Karpas-422 (cell line): ENCODE results near the gene PRKCQ. TPM values are rescaled to one million over a fixed set of nuclear protein-coding genes. Genes with fewer than 3 reads are reported as not detected.

ENCODE experiments used
- DNase-seq: peaks from one replicate; pipeline ENCODE4 v3.0.0-alpha.2; 2015
- H2AFZ ChIP-seq: fragments of 200-600 bp; sonication (generic); 2 replicates; pipeline ENCODE4 v1.6.1; 2014; ENCODE audit warnings: antibody characterized with exemption, low read length, mixed read lengths
- H3K27ac ChIP-seq: fragments of 200-600 bp; sonication (generic); 2 replicates; pipeline ENCODE4 v1.5.1; 2014; ENCODE audit warnings: mild to moderate bottlenecking, low read length, moderate library complexity
- H3K27me3 ChIP-seq: fragments of 200-600 bp; sonication (generic); 2 replicates; pipeline ENCODE4 v1.6.1; 2014; ENCODE audit warnings: low read length, mixed read lengths
- H3K36me3 ChIP-seq: fragments of 200-600 bp; sonication (generic); 2 replicates; pipeline ENCODE4 v1.6.1; 2014; ENCODE audit warnings: low read length, mixed read lengths; ENCODE audit not compliant: insufficient read depth
- H3K4me1 ChIP-seq: fragments of 200-600 bp; sonication (generic); 2 replicates; pipeline ENCODE4 v1.6.1; 2014; ENCODE audit warnings: mild to moderate bottlenecking, low read length, mixed read lengths
- H3K4me2 ChIP-seq: fragments of 200-600 bp; sonication (generic); 2 replicates; pipeline ENCODE4 v1.6.1; 2014; ENCODE audit warnings: low read length, low read depth, mild to moderate bottlenecking; ENCODE audit not compliant: poor library complexity, severe bottlenecking
- H3K4me3 ChIP-seq: fragments of 200-600 bp; sonication (generic); 2 replicates; pipeline ENCODE4 v1.5.1; 2014; ENCODE audit warnings: mild to moderate bottlenecking, antibody characterized with exemption, low read length, mixed read lengths
- H3K79me2 ChIP-seq: fragments of 200-600 bp; sonication (generic); 2 replicates; pipeline ENCODE4 v1.6.1; 2014; ENCODE audit warnings: mild to moderate bottlenecking, low read length, mixed read lengths
- H3K9ac ChIP-seq: fragments of 200-600 bp; sonication (generic); 2 replicates; pipeline ENCODE4 v1.6.0; 2014; ENCODE audit warnings: low read length
- H3K9me2 ChIP-seq: fragments of 200-600 bp; sonication (generic), shearing (Covaris generic); replicated peaks from 2 replicates; pipeline ENCODE4 v1.6.0; 2014; ENCODE audit warnings: mild to moderate bottlenecking, low read length, moderate library complexity; ENCODE audit not compliant: insufficient read depth
- H3K9me3 ChIP-seq: fragments of 300-700, 200-600 bp; sonication (generic); 2 replicates; pipeline ENCODE4 v1.6.1; 2014; ENCODE audit warnings: low read length, mixed read lengths
- H4K20me1 ChIP-seq: fragments of 200-600 bp; sonication (generic); 2 replicates; pipeline ENCODE4 v1.6.1; 2014; ENCODE audit warnings: mild to moderate bottlenecking, antibody characterized with exemption, low read length, low read depth; ENCODE audit not compliant: insufficient read depth
- total RNA-seq: library from RNA; depleted of rRNA; stranded (reverse); fragments of >200 nt; shearing (Covaris generic); gene quantifications from 2 replicates; pipeline ENCODE4 v1.2.3, GENCODE V29; 2014; ENCODE audit warnings: low replicate concordance

PRKCQ gene
- total RNA-seq, 1 experiment from 2014 or later = not detected

GRCh38 chr10:6399231-6399741, 180.8 kb downstream of the PRKCQ start:
- Histone ChIP-seq H3K27ac (no peak overlapping the region), H3K9me3 (no peaks in the 10 kb centered on the region), H3K4me1 (peaks cover 22% of the 10 kb centered on the region), H3K79me2 (no peaks in the 10 kb centered on the region), H3K9me2 (no peaks in the 10 kb centered on the region), H3K27me3 (no peaks in the 10 kb centered on the region; the same call in 1 of the 2 replicates), H3K9ac (no peak overlapping the region), H3K4me2 (no peak overlapping the region), H4K20me1 (no peaks in the 10 kb centered on the region), H3K36me3 (no peaks in the 10 kb centered on the region), H2AFZ (no peak overlapping the region), H3K4me3 (no peak overlapping the region)
- no peak for DNase-seq

- Histone ChIP-seq H3K4me3 (no peak overlapping the region), H3K27ac (no peak overlapping the region), H3K4me2 (no peak overlapping the region), H4K20me1 (no peaks in the 10 kb centered on the region), H3K9me2 (no peaks in the 10 kb centered on the region), H3K36me3 (no peaks in the 10 kb centered on the region), H3K27me3 (no peaks in the 10 kb centered on the region; the same call in 1 of the 2 replicates), H2AFZ (no peak overlapping the region), H3K4me1 (peaks cover 22% of the 10 kb centered on the region), H3K9me3 (no peaks in the 10 kb centered on the region), H3K9ac (no peak overlapping the region), H3K79me2 (no peaks in the 10 kb centered on the region)
- DNase-seq = no peak
These were observed 181.7 kb downstream of the PRKCQ start for GRCh38 chr10:6398399-6398798.

GRCh38 chr10:6396652-6397051, 183.4 kb downstream of the PRKCQ start:
- H3K79me2 ChIP-seq = no peaks in the 10 kb centered on the region
- H3K27me3 ChIP-seq = no peaks in the 10 kb centered on the region; the same call in 1 of the 2 replicates
- no peak overlapping the region for H3K4me3 ChIP-seq
- H3K9me3 ChIP-seq = no peaks in the 10 kb centered on the region
- H3K4me2 ChIP-seq = no peak overlapping the region
- H4K20me1 ChIP-seq = no peaks in the 10 kb centered on the region
- DNase-seq = peak; percentile 16
- no peak overlapping the region for H3K9ac ChIP-seq
- no peak overlapping the region for H2AFZ ChIP-seq
- H3K4me1 ChIP-seq = peaks cover 21% of the 10 kb centered on the region
- H3K9me2 ChIP-seq = no peaks in the 10 kb centered on the region
- H3K27ac ChIP-seq = no peak overlapping the region
- no peaks in the 10 kb centered on the region for H3K36me3 ChIP-seq

- peak; percentile 21 for DNase-seq
- Histone ChIP-seq H3K4me3 (no peak overlapping the region), H3K79me2 (no peaks in the 10 kb centered on the region), H3K4me2 (no peak overlapping the region), H3K4me1 (peaks cover 17% of the 10 kb centered on the region), H3K9ac (no peak overlapping the region), H3K9me2 (no peaks in the 10 kb centered on the region), H3K27ac (no peak overlapping the region), H3K36me3 (no peaks in the 10 kb centered on the region), H3K27me3 (no peaks in the 10 kb centered on the region; the same call in 1 of the 2 replicates), H2AFZ (no peak overlapping the region), H3K9me3 (no peaks in the 10 kb centered on the region), H4K20me1 (no peaks in the 10 kb centered on the region)
These were observed 183.8 kb downstream of the PRKCQ start for GRCh38 chr10:6396226-6396625.

GRCh38 chr10:6395606-6396005, 184.5 kb downstream of the PRKCQ start:
- Histone ChIP-seq H3K27me3 (no peaks in the 10 kb centered on the region; the same call in 1 of the 2 replicates), H3K79me2 (no peaks in the 10 kb centered on the region), H3K9me3 (no peaks in the 10 kb centered on the region), H2AFZ (no peak overlapping the region), H3K9me2 (no peaks in the 10 kb centered on the region), H3K36me3 (no peaks in the 10 kb centered on the region), H3K4me2 (no peak overlapping the region), H3K27ac (no peak overlapping the region), H3K4me3 (no peak overlapping the region), H3K9ac (no peak overlapping the region), H4K20me1 (no peaks in the 10 kb centered on the region), H3K4me1 (peaks cover 11% of the 10 kb centered on the region)
- DNase-seq = no peak

- no peaks in the 10 kb centered on the region for H3K4me1 ChIP-seq
- no peak overlapping the region for H3K9ac ChIP-seq
- H3K36me3 ChIP-seq = no peaks in the 10 kb centered on the region
- no peak overlapping the region for H3K4me3 ChIP-seq
- H3K79me2 ChIP-seq = no peaks in the 10 kb centered on the region
- H3K27ac ChIP-seq = no peak overlapping the region
- no peak for DNase-seq
- no peak overlapping the region for H3K4me2 ChIP-seq
- H3K9me2 ChIP-seq = no peaks in the 10 kb centered on the region
- H2AFZ ChIP-seq = no peak overlapping the region
- H3K27me3 ChIP-seq = no peaks in the 10 kb centered on the region
- no peaks in the 10 kb centered on the region for H4K20me1 ChIP-seq
- H3K9me3 ChIP-seq = no peaks in the 10 kb centered on the region
These were observed 186.0 kb downstream of the PRKCQ start for GRCh38 chr10:6394084-6394483.

GRCh38 chr10:6393168-6393567, 186.9 kb downstream of the PRKCQ start:
- Histone ChIP-seq H4K20me1 (no peaks in the 10 kb centered on the region), H3K36me3 (no peaks in the 10 kb centered on the region), H3K9me2 (no peaks in the 10 kb centered on the region), H3K79me2 (no peaks in the 10 kb centered on the region), H3K27me3 (no peaks in the 10 kb centered on the region; the same call in 1 of the 2 replicates), H3K4me3 (no peak overlapping the region), H3K9ac (no peak overlapping the region), H3K4me1 (no peaks in the 10 kb centered on the region), H2AFZ (no peak overlapping the region), H3K27ac (no peak overlapping the region), H3K9me3 (no peaks in the 10 kb centered on the region), H3K4me2 (no peak overlapping the region)
- DNase-seq = no peak

- Histone ChIP-seq H3K4me3 (no peak overlapping the region), H3K27ac (no peak overlapping the region), H3K9me2 (no peaks in the 10 kb centered on the region), H3K79me2 (no peaks in the 10 kb centered on the region), H3K9ac (no peak overlapping the region), H3K4me1 (no peaks in the 10 kb centered on the region), H2AFZ (no peak overlapping the region), H4K20me1 (no peaks in the 10 kb centered on the region), H3K4me2 (no peak overlapping the region), H3K27me3 (no peaks in the 10 kb centered on the region; the same call in 1 of the 2 replicates), H3K36me3 (no peaks in the 10 kb centered on the region), H3K9me3 (no peaks in the 10 kb centered on the region)
- no peak for DNase-seq
These were observed 189.7 kb downstream of the PRKCQ start for GRCh38 chr10:6390213-6390845.
